Small intestine (tissue), 7 donors: ENCODE measurements around the gene OTOP3. TPM values are rescaled to one million over a fixed set of nuclear protein-coding genes. Genes with fewer than 3 reads are reported as not detected.
A peak's percentile ranks its signal among the peaks of the same experiment; 100 is the strongest.
"Not testable (repeated sequence)": the region's sequence is repeated elsewhere in the genome, so short reads cannot be mapped to it uniquely, and the experiment has no call there.

Experiments used
- DNase-seq, 2 donors: peaks; one replicate each; pipeline versions ENCODE4 v3.0.0 to v3.0.0-alpha.2; 2013
- FAIRE-seq: peaks from 2 replicates; lab custom pipeline; 2012; peaks lifted over from hg19 to GRCh38; lab: Jason Lieb, UNC
- H3K27ac ChIP-seq, 3 donors: one replicate each; pipeline ENCODE4 v1.5.1; 2013; ENCODE audit warnings: low read length in 2 of 3, mild to moderate bottlenecking in 2 of 3, control low read depth in 1 of 3, inconsistent platforms in 1 of 3, low read depth in 1 of 3, moderate library complexity in 1 of 3
- H3K27me3 ChIP-seq, 3 donors: one replicate each; pipeline ENCODE4 v1.6.1; 2013; ENCODE audit warnings: low read length in 3 of 3, inconsistent platforms in 1 of 3; ENCODE audit not compliant: control insufficient read depth in 3 of 3, insufficient read depth in 3 of 3
- H3K36me3 ChIP-seq, 3 donors: one replicate each; pipeline ENCODE4 v1.6.1; 2013; ENCODE audit warnings: low read length in 3 of 3, inconsistent platforms in 1 of 3, low read depth in 1 of 3, mild to moderate bottlenecking in 1 of 3, moderate library complexity in 1 of 3; ENCODE audit not compliant: control insufficient read depth in 3 of 3, insufficient read depth in 2 of 3
- H3K4me1 ChIP-seq, 3 donors: one replicate each; pipeline ENCODE4 v1.6.1; 2013; ENCODE audit warnings: low read length in 2 of 3, inconsistent platforms in 1 of 3, low read depth in 1 of 3, mild to moderate bottlenecking in 1 of 3, moderate library complexity in 1 of 3; ENCODE audit not compliant: control insufficient read depth in 3 of 3, insufficient read depth in 2 of 3
- H3K4me3 ChIP-seq, 3 donors: one replicate each; pipeline ENCODE4 v1.5.1; 2013; ENCODE audit warnings: low read length in 3 of 3, control low read depth in 1 of 3, inconsistent platforms in 1 of 3, low read depth in 1 of 3, mild to moderate bottlenecking in 1 of 3, moderate library complexity in 1 of 3
- H3K9me3 ChIP-seq, 2 donors: one replicate each; pipeline ENCODE4 v1.6.1; 2013; ENCODE audit warnings: low read depth in 1 of 2, low read length in 1 of 2; ENCODE audit not compliant: control insufficient read depth in 2 of 2, insufficient read depth in 1 of 2
- WGBS, 3 donors: extraction: QIAGEN DNeasy Blood & Tissue Kit; methylation state at CpG; one replicate each; pipeline ENCODE4 v1.1.7; 2013; 5-methylcytosine and 5-hydroxymethylcytosine counted together
- polyA plus RNA-seq, 4 donors: library from polyadenylated mRNA; stranded (reverse) in 3 of 4; unstranded in 1 of 4; fragments of 200-250 nt in 3 of 4; fragments of 120-200 nt in 1 of 4; gene quantifications; one replicate each; pipeline versions ENCODE4 v1.2.1 to v1.2.3, GENCODE V29; 2013
- donor health status: healthy with polysubstance abuse.
- donor health status: control.
- donor health status: control.
- donor health status: Bipolar disorder and iron deficiency.
- donor health status: healthy.

The OTOP3 gene
- polyA plus RNA-seq, 4 donors = 3.1 to 35.7 (median 19.1) TPM

DNA sequence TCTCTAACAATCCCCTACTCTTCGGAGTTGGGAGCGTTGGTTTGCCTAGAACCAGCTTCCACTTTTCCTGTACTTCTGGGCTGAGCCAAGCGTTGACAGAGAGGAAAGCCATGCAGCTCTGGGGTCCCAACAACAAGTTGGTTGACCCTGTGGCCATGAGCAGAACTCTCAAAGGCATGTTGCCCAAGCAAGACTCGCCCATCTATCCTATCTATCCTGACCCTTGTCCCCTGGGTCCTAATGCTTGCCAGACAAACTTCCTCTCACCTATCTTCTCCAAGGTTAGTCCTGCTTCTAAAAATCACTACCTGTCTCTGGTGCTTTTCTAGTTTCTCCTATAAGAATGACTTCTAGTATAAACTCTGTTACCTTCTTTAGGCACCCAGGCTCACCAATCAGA, 26.6 kb upstream of the OTOP3 start:
- peak; percentile 38 to 53 for DNase-seq
- H3K27me3 ChIP-seq, FAIRE-seq, H3K36me3 ChIP-seq, H3K9me3 ChIP-seq, H3K4me3 ChIP-seq, H3K27ac ChIP-seq: not testable (repeated sequence)
- 66 to 71% (median 68%) methylated on average over 4 of the region's 4 CpGs for WGBS, 3 donors
- peaks cover 0 to 16% (median 0%) of the 10 kb centered on the region in 3 donors for H3K4me1 ChIP-seq

DNA sequence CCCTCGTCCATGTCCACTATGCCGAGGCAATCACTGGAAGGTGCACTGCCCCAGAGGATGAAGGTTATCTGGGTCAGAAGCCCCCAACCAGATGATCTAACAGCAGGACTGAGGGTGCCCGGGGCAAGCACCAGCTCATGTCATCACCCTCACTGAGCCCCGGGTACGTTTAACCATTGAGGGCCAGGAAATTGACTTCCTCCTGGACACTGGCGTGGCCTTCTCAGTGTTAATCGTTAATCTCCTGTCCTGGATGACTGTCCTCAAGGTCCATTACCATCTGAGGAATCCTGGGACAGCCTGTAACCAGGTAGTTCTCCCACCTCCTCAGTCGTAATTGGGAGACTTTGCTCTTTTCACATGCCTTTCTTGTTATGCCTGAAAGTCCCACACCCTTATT, 24.3 kb upstream of the OTOP3 start:
- not testable (repeated sequence) for FAIRE-seq, H3K4me3 ChIP-seq, H3K9me3 ChIP-seq, H3K27me3 ChIP-seq, H3K36me3 ChIP-seq
- H3K27ac ChIP-seq = peak overlapping the region in 1 of 3 donors; percentile 74
- DNase-seq = peak; percentile 37 to 57
- peaks cover 0 to 16% (median 0%) of the 10 kb centered on the region in 3 donors for H3K4me1 ChIP-seq
- 43 to 65% (median 59%) methylated on average over 6 to 8 of the region's 8 CpGs for WGBS, 3 donors

DNA sequence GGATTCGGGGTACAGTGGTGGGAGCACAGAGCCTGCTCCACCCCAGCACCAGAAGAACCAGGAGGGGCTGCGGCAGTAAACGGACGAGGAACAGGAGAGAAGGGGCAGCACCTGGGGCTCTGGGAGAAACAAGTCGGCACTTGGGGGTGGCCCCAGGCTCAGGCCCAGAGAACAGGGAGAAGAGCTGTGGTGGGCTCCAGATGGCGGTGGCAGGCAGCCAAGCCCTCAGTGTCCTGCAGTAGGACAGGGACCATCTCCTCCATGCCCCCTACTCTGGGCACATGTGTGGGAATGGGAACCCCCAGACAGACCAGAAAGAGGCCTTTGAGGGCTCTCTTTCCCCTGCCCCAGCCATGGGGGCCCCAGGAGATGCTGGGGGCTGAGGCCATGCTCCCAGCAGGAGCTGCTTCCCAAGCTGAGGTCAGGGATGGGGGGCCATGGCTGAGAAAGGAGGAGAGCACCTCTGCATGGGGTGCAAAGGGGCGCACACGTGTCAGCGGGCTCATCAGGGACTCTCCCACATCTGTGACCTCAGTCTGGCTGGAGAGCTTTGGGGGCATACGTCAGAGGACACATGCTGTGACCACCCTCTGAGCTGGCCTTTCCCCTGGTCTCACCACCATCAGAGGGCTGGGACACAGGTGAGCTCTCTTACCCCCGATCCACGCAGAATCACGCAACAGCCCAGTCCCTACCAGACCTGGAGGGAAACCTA, 19.4 kb upstream of the OTOP3 start:
- FAIRE-seq = no peak
- peaks cover 0 to 12% (median 0%) of the 10 kb centered on the region in 3 donors for H3K4me1 ChIP-seq
- peaks cover 0 to 3% (median 0%) of the 10 kb centered on the region in 3 donors for H3K36me3 ChIP-seq
- H3K4me3 ChIP-seq = no peak overlapping the region
- WGBS, 3 donors = 87 to 92% (median 92%) methylated on average over 13 of the region's 13 CpGs
- H3K9me3 ChIP-seq = no peaks in the 10 kb centered on the region
- H3K27ac ChIP-seq = no peak overlapping the region
- DNase-seq = no peak
- peaks cover 0 to 24% (median 0%) of the 10 kb centered on the region in 3 donors for H3K27me3 ChIP-seq

DNA sequence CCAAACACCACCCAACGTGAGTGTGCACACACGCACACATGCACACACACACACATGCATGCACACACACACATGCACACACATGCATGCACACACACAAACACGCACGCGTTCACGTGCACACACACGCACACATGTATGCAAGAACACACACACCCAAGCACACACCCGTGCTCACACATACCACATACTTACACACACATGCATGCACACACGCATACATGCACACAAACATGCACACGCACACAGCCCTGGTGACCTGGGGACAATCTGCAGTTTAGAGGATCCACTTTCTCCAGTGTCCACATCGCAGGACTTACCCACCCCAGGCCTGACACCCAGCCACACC, 18.9 kb upstream of the OTOP3 start:
- no peak for DNase-seq
- 84 to 88% (median 85%) methylated on average over 11 of the region's 11 CpGs for WGBS, 3 donors
- FAIRE-seq = no peak
- peaks cover 0 to 3% (median 0%) of the 10 kb centered on the region in 3 donors for H3K36me3 ChIP-seq
- H3K4me1 ChIP-seq = peaks cover 0 to 11% (median 0%) of the 10 kb centered on the region in 3 donors
- no peak overlapping the region for H3K27ac ChIP-seq
- no peaks in the 10 kb centered on the region for H3K9me3 ChIP-seq
- no peak overlapping the region for H3K4me3 ChIP-seq
- peaks cover 0 to 29% (median under 1%) of the 10 kb centered on the region in 3 donors for H3K27me3 ChIP-seq

GRCh38 chr17:74917430-74917829, 18.3 kb upstream of the OTOP3 start:
- no peak for FAIRE-seq

GRCh38 chr17:74918906-74919305, 16.8 kb upstream of the OTOP3 start:
- Histone ChIP-seq H3K4me1 (peaks cover 2 to 17% (median 4%) of the 10 kb centered on the region in 3 donors), H3K9me3 (no peaks in the 10 kb centered on the region), H3K27me3 (peaks cover 0 to 48% (median 13%) of the 10 kb centered on the region in 3 donors), H3K36me3 (peaks cover 0 to 3% (median 0%) of the 10 kb centered on the region in 3 donors), H3K4me3 (no peak overlapping the region), H3K27ac (no peak overlapping the region)
- 73 to 90% (median 85%) methylated on average over 5 of the region's 5 CpGs for WGBS, 3 donors
- DNase-seq (no peak), FAIRE-seq (no peak)

More at GRCh38 chr17:74917430-74917829, 18.3 kb upstream of the OTOP3 start:
- H3K27ac ChIP-seq = no peak overlapping the region
- no peak for DNase-seq
- no peaks in the 10 kb centered on the region for H3K9me3 ChIP-seq
- 53 to 64% (median 58%) methylated on average over 10 of the region's 10 CpGs for WGBS, 3 donors
- H3K27me3 ChIP-seq = peaks cover 0 to 35% (median 6%) of the 10 kb centered on the region in 3 donors
- H3K36me3 ChIP-seq = peaks cover 0 to 3% (median 0%) of the 10 kb centered on the region in 3 donors
- H3K4me1 ChIP-seq = peaks cover 0 to 10% (median 0%) of the 10 kb centered on the region in 3 donors
- no peak overlapping the region for H3K4me3 ChIP-seq

GRCh38 chr17:74919440-74920305, 16.0 kb upstream of the OTOP3 start:
- Histone ChIP-seq H3K4me3 (no peak overlapping the region), H3K27ac (no peak overlapping the region), H3K9me3 (no peaks in the 10 kb centered on the region), H3K4me1 (peaks cover 2 to 24% (median 4%) of the 10 kb centered on the region in 3 donors), H3K36me3 (peaks cover 0 to 3% (median 0%) of the 10 kb centered on the region in 3 donors), H3K27me3 (peaks cover 0 to 55% (median 20%) of the 10 kb centered on the region in 3 donors)
- 62 to 68% (median 64%) methylated on average over 65 to 67 of the region's 67 CpGs for WGBS, 3 donors
- peak; percentile 43 for DNase-seq
- no peak for FAIRE-seq

- 69 to 85% (median 74%) methylated on average over 27 of the region's 27 CpGs for WGBS, 3 donors
- H3K27ac ChIP-seq = no peak overlapping the region
- H3K4me1 ChIP-seq = peaks cover 2 to 27% (median 4%) of the 10 kb centered on the region in 3 donors
- H3K9me3 ChIP-seq = no peaks in the 10 kb centered on the region
- peaks cover 0 to 61% (median 25%) of the 10 kb centered on the region in 3 donors for H3K27me3 ChIP-seq
- peaks cover 0 to 3% (median 0%) of the 10 kb centered on the region in 3 donors for H3K36me3 ChIP-seq
- no peak overlapping the region for H3K4me3 ChIP-seq
- FAIRE-seq (no peak), DNase-seq (no peak)
Measured at GRCh38 chr17:74920306-74920620, 15.4 kb upstream of the OTOP3 start.
